GM12874 (cell line): ENCODE data around the gene DEXI.

Source experiments
- TF ChIP-seq, protein P1 (sequence below): IDR thresholded peaks from 2 replicates; pipeline ENCODE4 v1.5.1; 2011; ENCODE audit warnings: low read depth, mild to moderate bottlenecking, control low read depth, low read length, moderate library complexity; ENCODE audit not compliant: insufficient read depth

DEXI gene

DNA sequence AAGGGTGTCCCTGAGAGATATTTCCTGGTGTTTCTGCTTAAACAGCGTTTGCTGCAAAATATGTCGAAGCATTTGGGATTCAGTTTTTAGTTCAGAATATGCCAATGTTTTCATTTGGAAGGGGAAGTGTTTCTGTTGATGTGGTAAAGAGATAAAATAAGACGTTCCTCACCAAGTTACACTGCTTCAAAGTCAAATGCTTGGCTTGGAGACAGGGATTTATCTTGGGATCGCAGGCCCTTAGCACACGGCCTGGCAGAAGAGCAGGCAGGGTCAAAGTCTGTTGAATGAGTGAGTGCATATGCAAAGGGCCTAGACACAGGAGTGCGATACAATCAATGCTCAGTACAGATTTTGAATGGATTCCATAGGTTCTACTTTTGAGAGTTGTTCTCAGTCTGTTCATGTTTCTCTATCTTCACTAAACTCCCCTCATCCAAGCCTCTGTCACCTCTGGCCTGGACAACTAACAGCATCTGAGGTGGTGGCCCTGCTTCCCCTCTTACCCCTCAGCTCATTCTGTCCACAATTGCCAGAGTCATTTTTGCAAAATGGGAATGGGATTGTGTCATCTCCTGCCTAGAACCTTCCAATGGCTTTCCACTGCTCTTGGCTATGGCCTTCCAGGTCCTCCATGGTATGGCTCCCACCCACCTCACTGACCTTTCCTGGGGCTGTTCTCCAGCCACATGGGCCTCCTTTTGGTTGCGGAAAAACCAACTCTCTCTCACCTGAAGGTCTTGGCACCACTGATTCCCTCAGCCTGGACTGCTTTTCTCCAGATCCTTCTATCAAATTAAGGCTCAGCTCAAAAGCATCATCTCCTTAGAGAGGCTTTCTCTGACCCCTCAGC is 3.2 kb downstream of the DEXI start:
- TF ChIP-seq, protein P1, sequence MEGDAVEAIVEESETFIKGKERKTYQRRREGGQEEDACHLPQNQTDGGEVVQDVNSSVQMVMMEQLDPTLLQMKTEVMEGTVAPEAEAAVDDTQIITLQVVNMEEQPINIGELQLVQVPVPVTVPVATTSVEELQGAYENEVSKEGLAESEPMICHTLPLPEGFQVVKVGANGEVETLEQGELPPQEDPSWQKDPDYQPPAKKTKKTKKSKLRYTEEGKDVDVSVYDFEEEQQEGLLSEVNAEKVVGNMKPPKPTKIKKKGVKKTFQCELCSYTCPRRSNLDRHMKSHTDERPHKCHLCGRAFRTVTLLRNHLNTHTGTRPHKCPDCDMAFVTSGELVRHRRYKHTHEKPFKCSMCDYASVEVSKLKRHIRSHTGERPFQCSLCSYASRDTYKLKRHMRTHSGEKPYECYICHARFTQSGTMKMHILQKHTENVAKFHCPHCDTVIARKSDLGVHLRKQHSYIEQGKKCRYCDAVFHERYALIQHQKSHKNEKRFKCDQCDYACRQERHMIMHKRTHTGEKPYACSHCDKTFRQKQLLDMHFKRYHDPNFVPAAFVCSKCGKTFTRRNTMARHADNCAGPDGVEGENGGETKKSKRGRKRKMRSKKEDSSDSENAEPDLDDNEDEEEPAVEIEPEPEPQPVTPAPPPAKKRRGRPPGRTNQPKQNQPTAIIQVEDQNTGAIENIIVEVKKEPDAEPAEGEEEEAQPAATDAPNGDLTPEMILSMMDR = no peak

DNA sequence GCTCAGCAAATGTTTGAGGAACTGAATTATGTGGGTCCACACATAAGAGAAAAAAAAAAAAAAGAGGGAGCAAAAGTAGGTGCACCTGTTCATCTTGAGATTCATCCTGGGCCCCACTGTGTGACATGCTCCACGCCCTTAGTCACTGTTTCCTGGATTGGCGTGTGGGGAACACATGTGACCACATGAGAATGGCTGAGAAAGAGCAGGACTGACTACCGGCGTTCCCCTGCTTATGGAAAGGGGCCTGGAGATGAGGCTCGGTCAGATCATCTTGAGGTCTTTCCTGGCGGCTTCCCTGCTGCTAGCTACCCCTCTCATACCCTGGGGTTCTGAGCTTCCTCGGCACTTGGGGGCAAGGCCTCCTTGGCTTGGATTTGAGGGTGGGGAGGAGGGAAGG is 3.9 kb downstream of the DEXI start:
- TF ChIP-seq, protein P1 = no peak

DNA sequence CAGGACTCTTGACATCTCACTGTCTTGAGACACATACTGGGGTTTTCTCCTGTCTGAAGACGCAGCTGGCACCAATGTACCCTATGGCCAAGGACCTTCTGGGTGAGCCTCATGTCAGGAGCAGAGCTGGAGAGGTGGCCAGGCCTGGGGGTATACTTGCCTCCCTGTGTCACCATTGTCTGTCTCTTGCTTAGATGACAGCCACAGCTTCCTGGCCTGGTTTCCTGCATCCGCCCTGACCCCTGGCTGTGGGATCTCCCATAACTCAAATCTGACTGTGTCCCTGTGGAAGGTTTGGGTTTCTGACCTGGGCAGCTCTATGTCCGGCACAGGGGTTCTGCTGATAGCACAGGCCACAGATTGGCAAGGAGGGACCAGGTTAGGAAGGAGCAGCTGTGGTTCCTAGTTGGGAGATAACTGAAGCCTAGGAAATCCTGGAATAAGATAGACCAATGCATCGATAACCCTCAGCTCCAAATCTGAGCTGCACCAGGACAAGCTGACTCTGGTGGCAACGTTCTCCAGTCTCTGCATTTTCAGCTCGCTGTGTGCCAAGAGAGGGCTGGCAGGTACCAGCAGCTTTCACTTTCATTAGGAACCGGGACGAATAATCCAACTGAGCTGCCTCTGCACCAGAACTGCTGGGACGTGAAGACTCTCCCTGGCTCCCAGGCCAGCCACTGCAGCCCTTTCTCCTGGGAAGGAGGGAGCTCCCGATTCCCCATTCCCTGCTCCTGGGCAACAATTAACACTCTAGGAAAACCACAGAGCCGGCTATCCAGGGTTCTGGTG is 5.0 kb downstream of the DEXI start:
- TF ChIP-seq, protein P1 = no peak

DNA sequence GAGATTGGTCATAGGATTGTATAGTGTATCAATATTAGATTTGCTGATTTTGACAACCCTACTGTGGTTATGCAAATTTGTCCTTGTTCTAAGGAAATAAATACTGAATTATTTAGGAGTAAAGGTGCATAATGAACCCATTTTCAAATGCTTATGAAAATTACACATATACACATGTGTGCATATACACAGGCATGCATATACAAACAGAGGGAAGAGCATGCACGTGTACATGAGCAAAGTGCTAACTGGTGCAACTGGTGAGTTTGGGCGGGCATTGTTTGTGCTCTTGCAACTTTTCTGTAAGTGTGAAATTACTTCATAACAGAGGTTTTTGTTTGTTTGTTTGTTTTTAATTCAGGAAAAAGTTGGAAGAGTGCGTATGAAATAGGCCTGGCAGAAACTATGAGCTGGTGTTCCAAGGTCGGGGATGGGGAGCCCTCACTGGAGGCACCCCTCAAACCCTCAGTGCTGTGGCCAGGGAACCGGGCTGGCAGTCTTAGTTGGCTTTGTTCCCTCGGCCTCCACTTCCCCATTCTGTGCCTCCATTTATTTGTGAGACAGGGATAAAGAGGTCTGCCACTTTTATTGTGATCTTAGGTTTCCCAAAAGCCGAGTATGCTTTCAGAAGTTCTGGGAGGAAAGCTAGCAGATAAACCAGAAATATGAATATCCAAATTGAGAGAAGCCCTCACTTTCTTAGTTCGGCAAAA is 5.8 kb downstream of the DEXI start:
- TF ChIP-seq, protein P1 = no peak

DNA sequence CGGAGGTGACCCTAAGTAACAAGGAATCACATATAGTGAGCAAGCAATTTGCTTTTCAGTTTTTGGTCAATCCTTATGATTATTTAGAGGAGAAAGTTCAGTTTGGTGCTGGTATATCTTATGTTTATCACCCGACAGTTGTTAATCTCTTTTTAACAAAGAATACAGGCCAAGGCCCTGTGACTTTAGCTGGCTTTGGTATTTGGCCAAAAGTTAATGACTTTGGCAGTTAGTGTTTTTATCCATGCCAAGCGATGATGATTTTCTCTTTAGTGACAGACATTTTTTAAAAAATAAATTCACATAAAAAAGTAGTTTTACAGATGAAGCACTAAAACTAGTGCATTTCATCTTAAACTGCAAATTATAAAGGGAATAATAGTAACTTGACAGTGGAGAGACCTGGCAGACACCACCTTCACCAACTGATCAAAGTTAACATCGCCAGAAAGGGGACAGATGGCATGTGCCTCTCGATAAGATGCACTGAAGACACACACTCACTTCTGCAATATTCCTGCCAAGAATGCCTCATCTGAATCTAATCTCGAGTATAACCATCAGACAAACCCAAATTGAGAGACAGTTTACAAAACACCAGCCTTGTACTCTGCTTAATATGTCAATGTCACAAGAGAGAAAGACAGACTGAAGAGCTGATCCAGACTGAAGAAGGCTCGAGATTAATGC is 6.9 kb downstream of the DEXI start:
- TF ChIP-seq, protein P1 = no peak

DNA sequence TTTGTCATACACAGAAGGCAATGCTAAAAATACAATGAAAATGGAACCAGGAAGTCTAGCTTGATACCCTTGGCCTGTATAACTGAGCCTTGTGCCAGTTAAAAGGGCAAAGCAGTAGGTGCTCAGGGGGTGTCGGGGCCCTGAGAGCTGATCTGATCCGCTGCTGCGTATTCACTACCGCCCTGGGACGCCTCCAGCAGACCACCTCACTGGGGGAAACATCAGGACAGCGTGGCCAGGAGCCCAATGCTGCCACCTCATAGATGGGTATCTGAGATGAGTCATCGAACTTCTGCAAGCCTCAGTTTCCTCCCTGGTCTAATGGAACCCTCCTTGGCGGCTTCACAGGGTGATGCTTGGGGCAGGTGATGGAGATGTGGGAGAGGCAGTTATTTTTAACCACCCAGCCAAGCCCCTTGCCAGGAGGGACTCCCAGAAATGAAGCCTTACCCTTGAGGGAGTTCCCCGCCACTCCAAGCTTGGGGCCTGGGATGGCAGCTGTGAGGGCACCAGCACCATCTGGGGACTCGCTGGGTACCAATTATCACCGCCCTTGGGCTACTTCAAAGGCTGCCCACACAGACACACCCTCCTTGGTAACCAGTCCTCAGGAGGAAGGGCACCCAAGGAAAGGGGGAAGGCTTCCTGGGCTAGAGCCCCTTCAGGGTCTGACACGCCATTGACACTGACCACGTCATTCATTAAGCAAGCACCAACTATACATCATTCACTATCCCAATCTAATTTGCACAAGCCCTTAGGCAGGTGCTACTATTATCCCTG is 7.8 kb downstream of the DEXI start:
- TF ChIP-seq, protein P1 = no peak
